HCEC 1CT (cell line): ENCODE data around the gene PDE6B.
"Not testable (repeated sequence)": the region's sequence is repeated elsewhere in the genome, so short reads cannot be mapped to it uniquely, and the experiment has no call there.

Source experiments
- DNase-seq: peaks from one replicate; pipeline ENCODE4 v3.0.0-alpha.2; 2017

PDE6B gene

DNA sequence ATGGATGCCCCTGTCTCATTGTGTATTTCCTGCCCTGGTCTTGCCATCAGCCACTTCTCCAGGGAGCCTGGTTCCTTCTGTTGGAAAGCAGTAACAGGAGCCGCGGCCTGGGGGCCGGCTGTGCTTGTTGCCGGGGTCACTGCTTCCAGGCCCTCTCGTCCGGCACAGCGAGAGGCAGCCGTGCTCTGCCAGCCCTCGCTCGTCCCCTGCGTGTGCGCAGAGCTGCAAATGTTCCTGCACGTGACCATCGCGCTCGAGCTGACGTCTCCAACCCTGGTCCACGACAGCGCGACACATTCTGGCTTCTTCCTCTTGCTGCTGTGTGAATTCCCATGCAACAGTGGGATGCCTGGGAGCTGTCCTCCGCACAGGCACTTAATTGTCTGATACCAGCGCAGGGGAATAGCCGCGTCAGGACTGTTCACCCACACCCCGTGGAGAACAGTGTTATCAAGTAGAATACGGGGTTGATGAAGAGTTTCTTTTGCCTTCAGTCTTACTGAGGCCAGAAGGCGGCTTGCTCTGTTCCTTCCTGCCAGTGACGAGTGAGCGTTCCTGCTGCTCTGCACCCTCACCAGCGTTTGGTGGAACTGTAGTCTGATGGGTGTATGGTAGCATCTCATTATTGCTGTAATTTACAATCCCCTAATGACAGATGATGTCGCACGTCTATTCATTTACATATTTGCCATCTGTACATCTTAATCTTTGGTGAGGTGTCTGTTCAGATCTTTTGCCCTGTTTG, 12.3 kb downstream of the PDE6B start:
- DNase-seq = no peak

DNA sequence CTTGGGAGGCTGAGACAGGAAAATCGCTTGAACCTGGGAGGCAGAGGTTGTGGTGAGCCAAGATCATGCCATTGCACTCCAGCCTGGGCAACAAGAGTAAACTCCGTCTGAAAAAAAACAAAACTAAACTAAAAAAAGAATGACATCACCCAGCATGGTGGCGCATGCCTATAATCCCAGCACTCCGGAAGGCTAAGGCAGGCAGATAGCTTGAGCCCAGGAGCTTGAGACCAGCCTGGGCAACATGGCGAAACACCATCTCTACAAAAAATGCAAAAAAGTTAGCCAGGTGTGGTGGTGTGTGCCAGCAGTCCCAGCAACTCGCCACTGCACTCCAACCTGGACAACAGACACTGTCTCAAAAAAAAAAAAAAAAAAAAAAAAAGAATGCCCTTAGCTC, 17.0 kb downstream of the PDE6B start:
- not testable (repeated sequence) for DNase-seq

GRCh38 chr4:646460-646859, 21.1 kb downstream of the PDE6B start:
- DNase-seq = no peak

GRCh38 chr4:647481-647880, 22.1 kb downstream of the PDE6B start:
- no peak for DNase-seq

DNA sequence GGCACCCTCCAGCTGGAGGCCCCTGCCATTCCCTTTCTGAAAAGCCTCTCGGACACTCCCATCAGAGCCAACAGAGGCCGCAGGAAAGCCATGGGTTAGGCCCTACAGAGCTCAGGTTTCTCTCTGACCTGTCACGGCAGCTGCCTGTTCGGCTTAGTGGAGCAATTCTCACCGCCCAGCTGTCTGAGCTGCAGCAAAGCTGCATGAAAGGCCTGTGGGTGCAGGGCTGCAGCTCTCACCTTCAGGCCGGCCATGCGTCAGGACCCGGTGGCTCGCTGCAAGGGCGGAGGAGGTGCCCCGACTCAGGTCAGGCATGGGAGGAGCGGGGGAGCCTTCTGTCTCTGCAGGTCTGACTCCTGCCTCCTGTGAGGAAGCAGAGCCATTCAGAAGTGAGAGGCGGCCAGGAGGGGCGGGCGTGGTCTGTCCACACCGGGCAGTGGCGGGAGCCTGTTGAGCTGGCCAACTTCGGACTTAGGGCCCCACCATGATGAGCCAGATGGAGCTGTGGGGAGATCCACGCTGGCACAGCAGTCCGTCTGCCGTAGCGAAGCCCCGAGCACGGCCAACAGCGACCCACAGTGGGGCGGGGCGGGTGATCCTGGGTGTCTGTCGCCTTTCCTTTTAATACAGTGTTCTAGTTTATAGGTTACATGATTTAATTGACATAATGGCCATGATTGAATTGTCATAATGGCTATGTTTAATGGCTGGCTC, 23.4 kb downstream of the PDE6B start:
- no peak for DNase-seq

- no peak for DNase-seq
Measured at GRCh38 chr4:649293-649625, 23.9 kb downstream of the PDE6B start.

DNA sequence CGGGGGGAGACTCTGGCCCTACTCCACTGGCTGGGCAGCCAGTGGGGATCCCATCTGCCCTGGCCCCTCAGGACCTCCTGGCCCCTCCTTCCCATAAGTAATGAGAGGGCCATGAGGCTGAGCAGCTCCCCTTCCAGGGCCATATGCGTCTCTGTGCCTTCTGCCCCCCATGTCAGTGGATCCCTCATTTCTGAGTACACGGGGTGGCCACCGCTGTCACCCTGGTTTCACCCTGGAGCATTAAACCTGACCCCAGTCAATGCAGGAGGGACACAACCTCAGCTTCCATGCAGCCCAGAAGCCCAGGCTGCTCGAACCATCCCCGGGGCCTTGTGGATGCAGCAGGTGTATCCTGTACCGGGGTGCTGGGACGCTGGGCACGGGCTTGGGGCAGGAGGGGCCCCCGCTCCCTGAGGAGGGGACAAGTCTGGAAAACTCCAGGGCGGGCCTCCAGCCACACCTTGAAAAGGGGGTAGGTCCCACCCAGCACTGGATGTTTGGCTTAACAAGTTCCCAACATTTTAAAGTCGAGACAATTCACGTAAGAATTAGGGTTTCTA, 24.5 kb downstream of the PDE6B start:
- no peak for DNase-seq

- no peak for DNase-seq
Measured at GRCh38 chr4:650461-650860, 25.1 kb downstream of the PDE6B start.

DNA sequence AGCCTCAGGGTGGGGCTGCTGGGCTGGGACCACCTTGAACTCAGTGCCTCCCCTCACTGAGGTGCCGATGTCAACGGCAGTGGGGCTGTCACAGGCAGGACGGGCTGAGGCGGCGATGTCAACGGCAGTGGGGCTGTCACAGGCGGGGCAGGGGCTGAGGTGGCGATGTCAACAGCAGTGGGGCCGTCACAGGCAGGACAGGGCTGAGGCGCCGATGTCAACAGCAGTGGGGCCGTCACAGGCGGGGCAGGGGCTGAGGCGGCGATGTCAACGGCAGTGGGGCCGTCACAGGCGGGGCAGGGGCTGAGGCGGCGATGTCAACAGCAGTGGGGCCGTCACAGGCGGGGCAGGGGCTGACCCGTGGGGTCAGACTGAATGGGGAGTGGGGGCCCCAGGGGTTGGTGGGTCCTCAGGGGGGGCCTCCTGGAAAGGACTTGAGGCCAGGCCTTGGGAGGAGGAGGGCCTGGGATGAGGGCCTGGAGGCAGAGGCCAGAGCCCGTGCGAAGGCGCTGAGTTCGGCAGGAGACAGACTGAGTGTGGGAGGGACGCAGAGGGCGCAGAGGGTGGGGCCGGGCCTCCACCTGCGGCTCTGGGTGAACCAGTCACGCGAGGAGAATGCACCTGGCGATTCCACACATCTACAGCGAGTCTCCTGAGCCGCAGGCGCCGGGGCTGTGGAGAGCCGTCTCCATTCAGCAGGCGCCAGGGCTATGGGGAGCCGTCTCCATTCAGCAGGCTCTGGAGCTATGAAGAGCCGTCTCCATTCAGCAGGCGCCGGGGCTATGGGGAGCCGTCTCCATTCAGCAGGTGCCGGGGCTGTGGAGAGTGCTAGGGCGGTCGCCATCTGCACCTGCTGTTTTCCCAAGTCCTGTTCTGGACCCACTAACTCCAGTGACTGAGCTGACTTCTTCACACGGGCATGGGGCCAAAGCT, 25.8 kb downstream of the PDE6B start:
- DNase-seq = no peak

- no peak for DNase-seq
Measured at GRCh38 chr4:651884-652642, 26.7 kb downstream of the PDE6B start.

DNA sequence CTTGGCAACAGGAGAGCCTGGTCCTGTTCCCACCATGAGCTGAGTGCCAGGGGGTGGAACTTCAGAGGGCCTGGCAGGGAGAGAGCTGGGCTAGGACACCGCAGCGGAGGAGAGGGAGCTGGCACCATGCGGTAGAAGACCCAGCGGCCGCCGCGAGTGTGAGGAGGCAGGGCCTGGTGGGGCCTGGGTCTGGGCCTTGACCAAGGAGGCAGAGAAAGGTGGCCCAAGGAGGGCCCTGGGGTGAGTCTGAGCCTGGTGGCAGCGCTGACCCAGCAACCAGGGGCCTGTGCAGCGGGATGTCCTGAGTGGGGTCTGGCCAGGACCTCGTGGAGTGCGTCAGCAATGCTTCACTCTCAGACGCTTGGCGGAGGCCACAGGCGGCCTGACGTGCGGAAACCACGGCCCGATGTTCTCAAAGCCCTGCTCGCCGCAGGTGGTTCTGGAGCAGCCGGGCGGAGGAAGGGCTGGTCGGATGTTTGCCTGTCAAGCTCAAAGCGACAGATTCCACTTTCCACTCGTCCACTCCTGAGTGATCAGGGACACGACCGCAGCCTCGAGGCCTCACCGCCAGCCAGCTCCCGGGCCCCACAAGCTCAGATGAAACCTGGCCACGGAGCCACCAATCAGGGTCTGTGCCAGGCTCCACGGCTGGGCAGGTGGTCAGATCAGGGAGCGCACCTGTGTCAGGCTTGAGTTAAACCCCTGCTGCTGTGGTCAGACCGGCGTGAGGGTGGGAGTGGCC, 27.9 kb downstream of the PDE6B start:
- DNase-seq = no peak

DNA sequence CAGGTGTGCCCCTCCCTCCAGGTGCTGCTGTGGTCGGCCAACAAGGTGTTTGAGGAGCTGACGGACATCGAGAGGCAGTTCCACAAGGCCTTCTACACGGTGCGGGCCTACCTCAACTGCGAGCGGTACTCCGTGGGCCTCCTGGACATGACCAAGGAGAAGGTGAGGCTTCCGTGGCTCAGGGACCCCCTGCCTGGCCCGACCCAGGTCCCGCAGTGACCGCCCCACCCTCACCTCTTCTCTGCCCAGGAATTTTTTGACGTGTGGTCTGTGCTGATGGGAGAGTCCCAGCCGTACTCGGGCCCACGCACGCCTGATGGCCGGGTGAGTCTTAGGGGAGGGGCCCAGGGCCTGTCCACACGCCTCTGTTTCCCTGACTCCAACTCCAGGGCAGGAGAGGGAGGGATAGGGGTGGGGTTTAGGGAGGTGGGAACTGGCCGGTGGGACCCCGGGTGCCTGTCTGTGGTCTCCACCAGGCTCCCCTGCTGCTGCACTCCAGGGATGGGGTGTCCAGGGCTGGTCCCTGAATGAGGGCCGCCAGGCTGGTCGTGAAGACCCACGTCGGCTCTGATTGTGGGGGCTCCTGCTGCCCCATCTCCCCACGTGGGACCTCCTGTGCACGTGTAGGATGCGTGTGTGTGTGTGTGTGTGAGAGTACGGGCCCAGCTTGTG, 28.6 kb downstream of the PDE6B start:
- no peak for DNase-seq

DNA sequence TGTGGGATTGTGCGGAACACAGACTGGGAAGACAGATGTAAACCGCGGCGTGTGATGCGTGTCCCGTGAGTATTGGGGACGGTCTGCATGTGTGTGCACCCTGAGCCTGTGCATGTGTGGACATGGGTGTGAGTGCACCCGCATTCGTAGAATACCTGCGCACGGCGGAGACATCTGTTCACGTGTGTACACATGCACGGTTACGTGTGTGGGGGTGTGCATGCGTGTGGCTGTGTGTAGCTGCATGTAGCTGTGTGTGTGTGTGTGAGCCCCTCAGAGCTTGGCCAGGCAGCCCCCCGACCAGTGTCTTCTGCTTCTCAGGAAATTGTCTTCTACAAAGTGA, 29.1 kb downstream of the PDE6B start:
- no peak for DNase-seq

- no peak for DNase-seq
Measured at GRCh38 chr4:654871-655463, 29.6 kb downstream of the PDE6B start.

DNA sequence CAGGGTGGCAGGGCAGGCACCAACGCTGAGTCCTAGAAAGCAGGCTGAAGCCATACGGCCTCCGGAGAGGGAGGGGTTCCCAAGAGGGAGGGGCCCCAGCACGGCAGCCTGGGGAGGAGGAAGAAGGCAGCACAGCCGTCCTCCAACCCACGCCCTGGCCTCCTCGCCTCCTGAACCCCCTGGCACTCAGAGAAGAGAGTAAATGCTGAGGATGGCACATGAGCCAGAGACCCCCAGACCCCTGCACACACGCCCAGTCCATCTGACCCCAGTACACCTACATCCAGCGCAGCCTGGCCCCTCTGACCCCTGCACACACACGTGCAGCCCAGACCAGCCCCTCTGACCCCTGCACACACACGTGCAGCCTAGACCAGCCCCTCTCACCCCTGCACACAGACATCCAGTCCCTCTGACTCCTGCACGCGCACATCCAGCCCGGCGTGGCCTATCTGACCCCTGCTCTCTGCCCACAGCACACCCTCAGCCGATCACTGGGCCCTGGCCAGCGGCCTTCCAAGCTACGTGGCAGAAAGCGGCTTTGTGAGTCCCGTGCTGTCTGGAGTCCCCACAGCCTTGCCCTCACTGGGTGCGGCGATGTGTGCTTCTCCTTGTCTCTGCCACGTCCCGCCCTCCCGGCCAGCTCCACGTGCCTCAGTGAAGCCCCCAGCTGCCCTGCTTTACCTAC, 30.2 kb downstream of the PDE6B start:
- no peak for DNase-seq

DNA sequence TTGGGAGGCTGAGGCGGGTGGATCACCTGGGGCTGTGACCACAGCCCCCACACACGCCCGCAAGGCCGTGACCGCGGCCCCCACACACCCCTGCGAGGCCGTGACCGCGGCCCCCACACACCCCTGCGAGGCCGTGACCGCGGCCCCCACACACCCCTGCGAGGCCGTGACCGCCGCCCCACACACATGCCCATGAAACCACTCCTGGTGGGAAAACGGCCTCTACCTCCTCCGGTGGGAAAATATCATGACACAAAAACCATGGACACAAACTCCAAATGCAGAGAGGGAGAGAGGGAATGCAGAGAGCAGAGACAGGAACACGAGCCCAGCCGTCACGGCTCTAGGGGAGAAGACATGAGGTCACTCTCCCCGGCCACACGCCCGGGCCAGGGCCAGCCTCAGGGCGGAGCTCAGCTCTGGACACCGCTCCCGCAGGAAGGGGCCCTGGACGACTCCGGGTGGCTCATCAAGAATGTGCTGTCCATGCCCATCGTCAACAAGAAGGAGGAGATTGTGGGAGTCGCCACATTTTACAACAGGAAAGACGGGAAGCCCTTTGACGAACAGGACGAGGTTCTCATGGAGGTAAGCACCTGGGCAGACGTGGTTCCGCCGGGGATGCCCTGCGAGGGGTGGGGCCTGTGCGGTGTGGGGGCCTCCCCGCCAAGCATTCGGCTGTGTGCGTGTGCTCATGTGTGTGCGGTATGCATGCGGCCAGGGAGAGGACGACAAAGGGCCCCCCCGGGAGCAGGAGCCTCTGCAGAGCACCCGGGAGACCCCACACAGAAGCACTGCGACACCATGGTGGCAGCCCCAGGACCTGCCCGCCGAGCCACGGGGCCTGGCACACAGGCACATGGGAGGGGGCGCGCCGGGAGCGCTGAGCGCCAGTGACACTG, 31.3 kb downstream of the PDE6B start:
- DNase-seq = no peak

DNA sequence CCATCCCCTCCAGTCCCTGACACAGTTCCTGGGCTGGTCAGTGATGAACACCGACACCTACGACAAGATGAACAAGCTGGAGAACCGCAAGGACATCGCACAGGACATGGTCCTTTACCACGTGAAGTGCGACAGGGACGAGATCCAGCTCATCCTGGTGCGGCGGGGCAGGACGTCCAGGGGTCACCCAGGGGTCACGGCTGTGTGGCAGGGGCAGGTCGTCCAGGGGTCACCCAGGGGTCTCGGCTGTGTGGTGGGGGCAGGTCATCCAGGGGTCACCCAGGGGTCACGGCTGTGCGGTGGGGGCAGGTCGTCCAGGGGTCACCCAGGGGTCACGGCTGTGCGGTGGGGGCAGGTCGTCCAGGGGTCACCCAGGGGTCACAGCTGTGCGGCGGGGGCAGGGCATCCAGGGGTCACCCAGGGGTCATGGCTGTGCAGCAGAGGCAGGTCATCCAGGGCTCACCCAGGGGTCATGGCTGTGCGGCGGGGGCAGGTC, 32.0 kb downstream of the PDE6B start:
- no peak for DNase-seq

DNA sequence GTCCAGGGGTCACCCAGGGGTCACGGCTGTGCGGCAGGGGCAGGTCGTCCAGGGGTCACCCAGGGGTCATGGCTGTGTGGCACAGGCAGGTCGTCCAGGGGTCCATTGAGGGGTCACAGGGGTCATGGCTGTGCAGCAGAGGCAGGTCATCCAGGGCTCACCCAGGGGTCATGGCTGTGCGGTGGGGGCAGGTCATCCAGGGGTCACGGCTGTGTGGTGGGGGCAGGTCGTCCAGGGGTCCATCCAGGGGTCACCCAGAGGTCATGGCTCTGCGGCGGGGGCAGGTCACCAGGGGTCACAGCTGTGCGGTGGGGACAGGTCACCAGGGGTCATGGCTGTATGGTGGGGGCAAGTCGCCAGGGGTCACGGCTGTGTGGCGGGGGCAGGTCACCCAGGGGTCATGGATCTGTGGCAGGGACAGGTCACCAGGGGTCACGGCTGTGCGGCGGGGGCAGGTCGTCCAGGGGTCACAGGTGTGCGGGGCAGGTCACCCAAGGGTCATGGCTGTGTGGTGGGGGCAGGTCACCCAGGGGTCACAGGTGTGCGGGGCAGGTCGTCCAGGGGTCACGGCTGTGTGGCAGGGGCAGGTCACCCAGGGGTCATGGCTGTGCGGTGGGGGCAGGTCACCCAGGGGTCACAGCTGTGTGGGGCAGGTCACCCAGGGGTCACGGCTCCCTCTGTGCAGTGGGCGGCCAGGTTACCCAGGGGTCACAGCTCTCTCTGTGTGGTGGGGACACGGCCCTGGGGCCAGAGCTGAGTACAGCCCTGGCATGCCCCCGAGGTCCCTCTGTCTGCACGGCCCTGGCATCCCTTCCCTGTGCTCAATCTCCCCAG, 32.7 kb downstream of the PDE6B start:
- no peak for DNase-seq
